GM12873 (cell line): ENCODE data around the gene LTBR.

Experiments
- TF ChIP-seq, protein P1 (sequence below): IDR thresholded peaks from 2 replicates; pipeline ENCODE4 v1.5.1; 2012; ENCODE audit warnings: low read depth, mild to moderate bottlenecking, moderate library complexity, low read length, control low read depth; ENCODE audit not compliant: insufficient read depth; ENCODE audit errors: missing control alignments

Gene LTBR

DNA sequence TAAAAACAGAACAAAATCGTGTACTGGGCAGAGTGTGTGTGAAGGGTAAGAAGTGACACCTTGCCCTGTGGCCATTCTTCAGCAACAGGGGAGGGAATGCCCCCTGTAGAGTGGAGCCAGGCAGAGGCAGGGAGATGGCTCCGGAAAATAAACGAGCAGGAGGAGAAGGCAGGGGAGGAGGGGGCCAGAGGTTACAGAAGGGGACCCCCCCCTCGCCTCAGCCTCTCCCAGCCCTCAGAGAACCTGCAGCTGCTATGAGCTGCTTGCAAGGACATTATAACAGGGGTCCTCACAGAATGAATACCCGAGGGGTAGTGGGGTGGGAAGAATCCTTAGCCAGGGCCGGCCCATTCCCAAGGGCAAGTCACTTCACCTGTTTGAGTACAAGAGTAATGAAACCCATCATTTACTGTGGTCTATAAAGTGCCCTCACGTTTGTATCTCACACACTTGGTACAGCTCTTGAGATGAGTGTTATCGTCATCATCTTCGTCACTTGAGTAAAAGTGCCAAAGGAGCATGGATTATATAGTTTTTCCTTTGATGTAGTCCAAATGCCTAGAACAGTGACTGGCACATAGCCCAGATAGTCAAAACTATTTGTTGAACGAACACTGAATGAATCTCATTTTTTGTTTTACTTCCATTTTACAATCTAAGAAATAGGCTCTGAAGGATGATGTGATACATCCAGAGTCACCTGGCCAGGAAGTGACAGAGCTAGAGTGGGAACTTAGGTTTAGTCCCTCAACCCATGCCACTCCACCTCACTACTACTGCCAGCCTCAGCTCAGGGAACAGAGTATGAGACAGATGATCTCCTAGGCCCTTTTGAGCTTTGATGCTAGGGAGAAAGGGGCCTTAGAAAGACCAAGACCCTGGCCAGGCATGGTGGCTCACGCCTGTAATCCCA is 23.1 kb upstream of the LTBR start:
- TF ChIP-seq, protein P1, sequence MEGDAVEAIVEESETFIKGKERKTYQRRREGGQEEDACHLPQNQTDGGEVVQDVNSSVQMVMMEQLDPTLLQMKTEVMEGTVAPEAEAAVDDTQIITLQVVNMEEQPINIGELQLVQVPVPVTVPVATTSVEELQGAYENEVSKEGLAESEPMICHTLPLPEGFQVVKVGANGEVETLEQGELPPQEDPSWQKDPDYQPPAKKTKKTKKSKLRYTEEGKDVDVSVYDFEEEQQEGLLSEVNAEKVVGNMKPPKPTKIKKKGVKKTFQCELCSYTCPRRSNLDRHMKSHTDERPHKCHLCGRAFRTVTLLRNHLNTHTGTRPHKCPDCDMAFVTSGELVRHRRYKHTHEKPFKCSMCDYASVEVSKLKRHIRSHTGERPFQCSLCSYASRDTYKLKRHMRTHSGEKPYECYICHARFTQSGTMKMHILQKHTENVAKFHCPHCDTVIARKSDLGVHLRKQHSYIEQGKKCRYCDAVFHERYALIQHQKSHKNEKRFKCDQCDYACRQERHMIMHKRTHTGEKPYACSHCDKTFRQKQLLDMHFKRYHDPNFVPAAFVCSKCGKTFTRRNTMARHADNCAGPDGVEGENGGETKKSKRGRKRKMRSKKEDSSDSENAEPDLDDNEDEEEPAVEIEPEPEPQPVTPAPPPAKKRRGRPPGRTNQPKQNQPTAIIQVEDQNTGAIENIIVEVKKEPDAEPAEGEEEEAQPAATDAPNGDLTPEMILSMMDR: no peak

DNA sequence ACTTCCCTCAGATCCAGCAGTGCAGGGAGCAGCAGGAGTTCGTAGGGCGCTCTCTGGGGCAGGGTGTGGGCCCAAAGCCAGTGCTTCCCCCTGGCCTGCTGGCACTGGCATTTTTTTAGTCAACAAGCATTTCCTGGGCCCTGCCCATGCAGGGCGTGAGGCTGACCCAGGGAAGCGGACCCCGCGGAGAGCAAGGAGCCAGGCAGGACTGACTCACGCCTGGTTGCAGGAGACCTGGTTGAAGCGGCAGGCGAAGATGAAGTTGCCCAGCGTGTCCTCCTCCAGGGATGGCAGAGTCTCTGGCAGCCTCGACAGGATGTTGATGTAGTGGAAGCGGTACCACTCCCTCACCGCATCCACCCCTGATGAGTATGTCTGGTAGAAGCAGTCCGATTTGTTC is 22.1 kb upstream of the LTBR start:
- TF ChIP-seq, protein P1: no peak

DNA sequence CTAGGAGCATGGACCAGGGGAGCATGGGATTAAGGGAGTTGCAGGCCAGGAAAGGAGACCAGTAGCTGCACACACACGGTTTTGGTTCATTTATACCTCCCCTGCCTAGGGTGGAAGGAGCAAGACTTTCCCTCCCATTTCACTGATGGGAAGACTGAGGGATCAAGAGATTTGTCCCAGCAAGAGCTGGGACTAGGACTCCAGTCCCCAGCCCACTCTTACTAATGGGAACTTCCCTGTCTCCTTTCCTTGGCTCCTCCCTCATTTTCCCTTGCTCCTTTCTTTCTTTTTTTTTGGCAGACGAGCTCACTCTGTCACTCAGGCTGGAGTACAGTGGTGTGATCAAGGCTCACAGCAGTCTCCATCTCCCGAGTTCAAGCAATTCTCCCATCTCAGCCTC is 21.6 kb upstream of the LTBR start:
- TF ChIP-seq, protein P1: no peak

DNA sequence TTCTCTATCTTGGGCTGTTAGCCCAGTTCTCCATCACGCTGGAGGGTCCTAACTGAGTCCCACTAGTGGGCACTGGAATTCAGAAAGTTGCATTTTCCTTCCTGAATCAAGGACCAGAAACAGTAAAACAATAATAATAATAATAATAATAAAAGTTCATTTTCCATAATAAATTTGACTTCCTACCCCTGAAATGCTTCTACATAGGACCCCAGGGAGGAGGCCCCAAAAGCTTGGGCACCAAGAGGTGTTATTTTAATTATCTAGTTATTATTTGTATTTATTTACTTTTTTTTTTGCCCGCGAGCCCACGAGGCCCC is 21.0 kb upstream of the LTBR start:
- TF ChIP-seq, protein P1: no peak

DNA sequence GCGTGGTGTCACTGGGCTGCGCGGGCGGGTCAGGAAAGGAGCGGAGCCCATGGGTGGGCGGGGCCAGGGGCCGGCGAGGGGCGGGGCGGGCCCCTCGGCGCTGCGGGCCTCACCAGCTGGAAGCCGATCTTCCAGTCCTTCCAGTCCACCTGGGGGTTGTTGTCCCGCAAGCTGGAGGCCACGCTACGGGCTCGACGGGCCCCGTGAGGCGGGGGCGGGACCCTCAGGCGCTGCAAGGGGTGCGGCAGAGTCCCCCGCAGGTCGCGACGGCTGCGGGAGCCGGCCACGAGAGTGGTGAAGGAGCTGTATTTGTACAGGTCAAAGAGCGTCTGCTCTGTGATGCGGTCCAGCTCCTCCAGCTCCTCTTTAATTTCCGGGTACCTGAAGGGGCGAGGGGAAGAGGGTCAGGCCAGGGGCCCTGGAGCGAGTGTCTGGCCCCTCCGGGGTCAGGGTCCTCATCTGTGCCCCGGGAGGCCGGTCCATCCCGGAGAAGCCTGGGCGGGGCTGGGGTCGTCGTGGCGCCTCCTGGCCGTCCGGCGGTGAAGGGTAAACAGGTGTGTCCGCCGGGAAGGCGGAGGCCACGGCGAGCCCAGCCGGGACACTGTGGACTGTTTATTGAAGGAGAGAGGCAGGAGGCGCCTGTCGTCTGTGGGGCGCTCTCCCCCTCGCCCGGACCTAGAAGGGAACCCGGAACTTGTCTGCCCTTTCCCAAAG is 20.5 kb upstream of the LTBR start:
- TF ChIP-seq, protein P1: no peak

DNA sequence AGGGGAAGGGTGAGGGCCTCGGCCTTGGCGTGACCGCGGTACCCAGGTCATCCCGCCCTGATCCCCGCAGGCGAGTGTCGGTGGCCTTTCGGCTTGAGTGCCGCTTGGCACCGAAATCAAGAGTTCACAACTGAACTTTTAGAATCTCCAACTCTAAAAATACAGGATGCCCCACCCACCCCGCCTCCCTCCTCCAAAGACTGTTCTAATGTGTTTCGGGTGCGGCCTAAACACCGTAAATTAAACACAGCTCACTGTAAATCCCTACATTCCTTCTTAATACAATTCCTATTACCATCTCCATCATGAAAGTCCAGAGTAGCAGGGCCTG is 20.0 kb upstream of the LTBR start:
- TF ChIP-seq, protein P1: no peak

DNA sequence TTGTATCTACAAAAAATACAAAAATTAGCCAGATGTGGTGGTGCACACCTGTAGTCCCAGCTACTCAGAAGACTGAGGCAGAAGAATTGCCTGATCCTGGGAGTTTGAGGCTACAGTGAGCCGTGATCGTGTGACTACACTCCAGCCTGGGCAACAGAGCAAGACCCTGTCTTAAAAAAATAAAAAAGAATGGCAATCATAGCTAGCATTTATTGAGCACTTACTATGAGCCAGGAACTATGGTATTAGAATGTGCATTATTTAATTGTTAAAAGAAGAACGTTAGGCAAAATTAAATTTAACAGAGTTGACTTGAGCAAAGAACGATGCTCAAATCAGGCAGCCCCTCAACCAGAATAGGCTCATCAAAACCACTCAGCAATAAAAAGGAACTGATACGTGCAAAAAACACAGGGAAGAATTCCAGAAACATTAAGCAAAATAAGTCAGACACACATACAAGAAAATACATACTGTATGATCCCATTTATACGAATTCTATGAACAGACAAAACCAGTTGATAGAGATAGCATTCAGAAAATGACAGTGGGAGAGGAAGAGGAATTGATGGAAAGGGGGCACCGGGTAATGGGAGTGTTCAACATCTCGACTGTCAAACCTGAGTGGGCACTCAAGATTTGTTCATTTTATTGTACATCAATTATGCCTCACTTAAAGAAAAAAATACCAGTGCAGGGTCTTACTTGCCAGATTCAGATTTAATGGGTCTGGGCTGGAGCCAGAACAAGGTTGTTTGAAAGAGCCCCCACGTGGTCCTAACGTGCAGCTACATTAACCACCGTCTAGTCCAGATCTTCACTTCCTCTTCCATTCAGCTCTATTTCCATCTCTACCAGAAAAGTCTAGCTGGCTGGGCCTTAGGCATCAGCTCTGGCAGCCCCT is 16.6 kb upstream of the LTBR start:
- TF ChIP-seq, protein P1: peak; percentile 64
